SU-DHL-6 (cell line): ENCODE data around the gene PRDM5.

Source experiments
- H2AFZ ChIP-seq: fragments of 200-600 bp; sonication (generic); 2 replicates; pipeline ENCODE4 v1.6.1; 2014; ENCODE audit warnings: low read depth, mild to moderate bottlenecking, moderate library complexity, mixed read lengths, antibody characterized with exemption, low read length; ENCODE audit not compliant: severe bottlenecking
- H3F3A ChIP-seq: fragments of 200-600 bp; shearing (Covaris generic); 2 replicates; pipeline ENCODE4 v1.6.0; 2016; ENCODE audit warnings: antibody characterized with exemption, mild to moderate bottlenecking; ENCODE audit not compliant: insufficient read depth
- H3K27ac ChIP-seq: fragments of 200-600 bp; sonication (generic); 2 replicates; pipeline ENCODE4 v1.5.1; 2016; ENCODE audit warnings: low read depth, mild to moderate bottlenecking, low read length, moderate library complexity, mixed read lengths
- H3K27me3 ChIP-seq: fragments of 200-600 bp; sonication (generic), shearing (Covaris generic); 2 replicates; pipeline ENCODE4 v1.6.0; 2014; ENCODE audit warnings: mild to moderate bottlenecking, low read length
- H3K36me3 ChIP-seq: fragments of 200-600 bp; sonication (generic); 2 replicates; pipeline ENCODE4 v1.6.1; 2014; ENCODE audit warnings: mild to moderate bottlenecking, low read length, mixed read lengths
- H3K4me2 ChIP-seq: fragments of 300-600, 200-600 bp; shearing (Covaris generic), sonication (generic); 2 replicates; pipeline ENCODE4 v1.6.0; 2014; ENCODE audit warnings: low read length, low read depth, mild to moderate bottlenecking; ENCODE audit not compliant: poor library complexity, severe bottlenecking
- H3K4me3 ChIP-seq: fragments of 200-600 bp; sonication (generic); 2 replicates; pipeline ENCODE4 v1.5.1; 2014; ENCODE audit warnings: antibody characterized with exemption, low read length, mild to moderate bottlenecking, mixed read lengths; ENCODE audit not compliant: insufficient read depth, poor library complexity, severe bottlenecking
- H3K79me2 ChIP-seq: fragments of 200-600 bp; sonication (generic); 2 replicates; pipeline ENCODE4 v1.6.1; 2014; ENCODE audit warnings: mild to moderate bottlenecking, low read length, moderate library complexity; ENCODE audit not compliant: insufficient read depth
- H3K9ac ChIP-seq: fragments of 200-600 bp; sonication (generic); 2 replicates; pipeline ENCODE4 v1.7.0; 2014; ENCODE audit warnings: mild to moderate bottlenecking, low read length
- H3K9me2 ChIP-seq: fragments of 200-600 bp; sonication (generic); replicated peaks from 2 replicates; pipeline ENCODE4 v1.6.1; 2014; ENCODE audit warnings: low read length; ENCODE audit not compliant: insufficient read depth
- H3K9me3 ChIP-seq: fragments of 200-600 bp; sonication (generic); 2 replicates; pipeline ENCODE4 v1.6.1; 2014; ENCODE audit warnings: low read length, mixed read lengths; ENCODE audit not compliant: insufficient read depth
- H4K20me1 ChIP-seq: fragments of 200-600 bp; sonication (generic); 2 replicates; pipeline ENCODE4 v1.6.1; 2014; ENCODE audit warnings: low read depth, mild to moderate bottlenecking, antibody characterized with exemption, low read length, moderate library complexity, mixed read lengths
- EZH2phosphoT487 ChIP-seq: fragments of 200-600 bp; sonication (generic), shearing (Covaris generic); conservative IDR thresholded peaks from 2 replicates; pipeline ENCODE4 v1.6.1; 2018; ENCODE audit warnings: mild to moderate bottlenecking, antibody characterized with exemption, low read length, moderate library complexity, mixed read lengths
- TF ChIP-seq, protein P1 (sequence below): fragments of 200-600 bp; sonication (generic); IDR thresholded peaks from one replicate; pipeline ENCODE4 v1.5.1; 2017; ENCODE audit warnings: antibody characterized with exemption, mild to moderate bottlenecking, low read length, moderate library complexity; ENCODE audit not compliant: insufficient read depth, poor library complexity, severe bottlenecking

PRDM5 gene

DNA sequence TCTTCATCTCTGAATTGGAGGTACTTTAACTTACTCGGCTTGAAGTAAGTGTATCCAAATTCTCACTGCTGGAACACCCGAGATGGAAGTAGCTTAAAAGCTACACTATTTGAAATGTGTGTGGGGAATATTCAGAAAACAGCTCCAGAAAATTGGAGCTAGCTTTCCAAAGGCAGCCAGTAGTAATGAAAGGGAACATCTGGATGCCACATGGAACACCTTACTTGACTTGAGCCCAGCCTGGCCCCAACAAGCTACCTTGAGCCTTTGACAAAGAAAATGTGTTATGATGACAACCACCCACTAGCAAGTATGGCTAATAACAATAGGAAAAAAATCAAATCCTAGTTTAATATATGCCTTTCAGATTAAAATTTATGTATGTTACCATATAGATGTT lies 161.5 kb downstream of the PRDM5 start:
- Histone ChIP-seq H4K20me1 (no peaks in the 10 kb centered on the region), H3K9me3 (no peaks in the 10 kb centered on the region), H3K4me3 (no peak overlapping the region), H3K9me2 (no peaks in the 10 kb centered on the region), H2AFZ (no peak overlapping the region), H3F3A (no peaks in the 10 kb centered on the region), H3K9ac (no peak overlapping the region), H3K4me2 (no peak overlapping the region), H3K27ac (no peak overlapping the region), H3K27me3 (no peaks in the 10 kb centered on the region), H3K79me2 (no peaks in the 10 kb centered on the region), H3K36me3 (no peaks in the 10 kb centered on the region)
- TF ChIP-seq, protein P1, sequence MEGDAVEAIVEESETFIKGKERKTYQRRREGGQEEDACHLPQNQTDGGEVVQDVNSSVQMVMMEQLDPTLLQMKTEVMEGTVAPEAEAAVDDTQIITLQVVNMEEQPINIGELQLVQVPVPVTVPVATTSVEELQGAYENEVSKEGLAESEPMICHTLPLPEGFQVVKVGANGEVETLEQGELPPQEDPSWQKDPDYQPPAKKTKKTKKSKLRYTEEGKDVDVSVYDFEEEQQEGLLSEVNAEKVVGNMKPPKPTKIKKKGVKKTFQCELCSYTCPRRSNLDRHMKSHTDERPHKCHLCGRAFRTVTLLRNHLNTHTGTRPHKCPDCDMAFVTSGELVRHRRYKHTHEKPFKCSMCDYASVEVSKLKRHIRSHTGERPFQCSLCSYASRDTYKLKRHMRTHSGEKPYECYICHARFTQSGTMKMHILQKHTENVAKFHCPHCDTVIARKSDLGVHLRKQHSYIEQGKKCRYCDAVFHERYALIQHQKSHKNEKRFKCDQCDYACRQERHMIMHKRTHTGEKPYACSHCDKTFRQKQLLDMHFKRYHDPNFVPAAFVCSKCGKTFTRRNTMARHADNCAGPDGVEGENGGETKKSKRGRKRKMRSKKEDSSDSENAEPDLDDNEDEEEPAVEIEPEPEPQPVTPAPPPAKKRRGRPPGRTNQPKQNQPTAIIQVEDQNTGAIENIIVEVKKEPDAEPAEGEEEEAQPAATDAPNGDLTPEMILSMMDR = no peak
- no peak for TF ChIP-seq EZH2phosphoT487

DNA sequence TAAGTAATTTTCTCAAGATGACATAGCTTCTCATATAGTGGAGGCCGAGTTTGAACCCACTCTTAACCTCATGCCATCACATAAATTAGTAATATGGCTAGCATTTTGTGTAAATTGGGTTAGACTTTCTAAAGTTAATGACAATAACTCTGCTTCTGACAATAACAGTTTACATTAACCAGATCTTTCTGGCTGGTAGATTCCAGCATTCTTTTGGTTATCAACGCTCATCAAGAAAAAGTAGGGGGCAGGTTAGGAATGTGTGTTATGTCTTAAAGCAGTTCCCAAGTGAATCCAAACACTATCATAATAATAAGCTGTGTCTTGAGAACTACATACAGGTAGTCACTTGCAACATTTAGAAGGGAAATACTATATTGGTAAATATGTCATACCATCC lies 162.5 kb downstream of the PRDM5 start:
- no peaks in the 10 kb centered on the region for H4K20me1 ChIP-seq
- H3K9me2 ChIP-seq = no peaks in the 10 kb centered on the region

DNA sequence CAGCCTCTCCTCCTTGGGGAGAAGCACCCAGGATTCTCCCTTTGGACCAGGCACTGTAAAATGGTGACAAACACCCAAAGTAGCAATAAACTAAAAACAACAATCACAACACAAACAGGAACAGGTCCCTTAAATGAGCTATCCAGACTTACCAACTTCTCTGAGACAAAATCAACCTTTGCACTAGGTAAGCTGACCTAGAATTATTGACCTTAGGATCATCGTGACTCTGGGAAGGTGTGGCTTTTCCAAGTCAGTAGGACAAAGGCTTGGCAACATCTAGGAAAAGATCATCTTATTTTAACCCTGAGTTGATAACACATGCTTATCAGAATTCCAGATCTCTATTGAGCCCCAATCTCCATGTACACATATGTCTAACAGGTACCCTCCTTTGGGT lies 166.7 kb downstream of the PRDM5 start:
- Histone ChIP-seq H3K9me2 (no peaks in the 10 kb centered on the region), H3K27me3 (no peaks in the 10 kb centered on the region), H3K4me2 (no peak overlapping the region), H3K9me3 (no peaks in the 10 kb centered on the region), H3K27ac (no peak overlapping the region), H4K20me1 (no peaks in the 10 kb centered on the region), H3F3A (no peaks in the 10 kb centered on the region), H3K79me2 (no peaks in the 10 kb centered on the region), H2AFZ (no peak overlapping the region), H3K4me3 (no peak overlapping the region), H3K36me3 (no peaks in the 10 kb centered on the region), H3K9ac (no peak overlapping the region)
- TF ChIP-seq, protein P1 = no peak
- no peak for TF ChIP-seq EZH2phosphoT487

More for the DNA sequence above, 162.5 kb downstream of the PRDM5 start:
- H3K4me2 ChIP-seq = no peak overlapping the region
- H2AFZ ChIP-seq = no peak overlapping the region
- H3K36me3 ChIP-seq = no peaks in the 10 kb centered on the region
- TF ChIP-seq, protein P1 = no peak
- TF ChIP-seq EZH2phosphoT487 = no peak
- H3K9ac ChIP-seq = no peak overlapping the region
- H3K79me2 ChIP-seq = no peaks in the 10 kb centered on the region
- no peaks in the 10 kb centered on the region for H3F3A ChIP-seq
- no peak overlapping the region for H3K27ac ChIP-seq
- no peaks in the 10 kb centered on the region for H3K27me3 ChIP-seq
- H3K9me3 ChIP-seq = no peaks in the 10 kb centered on the region
- H3K4me3 ChIP-seq = no peak overlapping the region

DNA sequence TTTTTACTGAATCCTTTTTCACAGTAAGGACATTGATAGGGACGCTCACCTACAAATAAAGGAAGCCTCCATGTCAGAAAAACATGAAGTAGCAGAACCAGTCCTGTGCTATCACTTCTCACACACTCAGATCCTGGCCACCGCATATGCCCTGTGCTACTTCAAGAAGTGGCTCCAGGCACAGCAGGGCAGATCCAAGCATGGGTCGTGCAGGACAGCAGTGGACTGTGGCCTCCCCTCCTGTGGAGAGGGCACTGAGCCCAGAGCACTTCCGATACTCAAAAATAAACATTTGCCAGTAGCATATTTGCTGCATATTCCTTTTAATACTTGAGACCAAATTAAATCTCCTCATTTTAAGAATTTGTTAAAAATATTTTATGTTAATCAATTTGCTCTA lies 167.9 kb downstream of the PRDM5 start:
- no peak overlapping the region for H3K4me2 ChIP-seq
- H3K36me3 ChIP-seq = no peaks in the 10 kb centered on the region
- H3K79me2 ChIP-seq = no peaks in the 10 kb centered on the region
- H3K9ac ChIP-seq = no peak overlapping the region
- H3K4me3 ChIP-seq = no peak overlapping the region
- no peaks in the 10 kb centered on the region for H3K9me2 ChIP-seq
- H3K27ac ChIP-seq = no peak overlapping the region
- no peaks in the 10 kb centered on the region for H3K27me3 ChIP-seq
- no peaks in the 10 kb centered on the region for H3F3A ChIP-seq
- no peaks in the 10 kb centered on the region for H4K20me1 ChIP-seq
- no peak overlapping the region for H2AFZ ChIP-seq
- no peaks in the 10 kb centered on the region for H3K9me3 ChIP-seq
- TF ChIP-seq, protein P1 = no peak
- TF ChIP-seq EZH2phosphoT487 = no peak
